KOPT-K1 (cell line): ENCODE measurements around the gene CPNE2.
A peak's percentile ranks its signal among the peaks of the same experiment; 100 is the strongest.
"Not testable (repeated sequence)": the region's sequence is repeated elsewhere in the genome, so short reads cannot be mapped to it uniquely, and the experiment has no call there.

Experiments used
- H3K27ac ChIP-seq: fragments of 200-600 bp; sonication (generic); 2 replicates; pipeline ENCODE4 v1.5.1; 2016; ENCODE audit warnings: antibody characterized with exemption, mild to moderate bottlenecking, low read depth, low read length; ENCODE audit not compliant: poor library complexity, severe bottlenecking
- H3K36me3 ChIP-seq: fragments of 200-600 bp; sonication (generic); 2 replicates; pipeline ENCODE4 v1.5.1; 2017; ENCODE audit warnings: antibody characterized with exemption, mild to moderate bottlenecking, low read length, moderate library complexity; ENCODE audit not compliant: insufficient read depth
- H3K9me3 ChIP-seq: fragments of 200-600 bp; sonication (generic); 2 replicates; pipeline ENCODE4 v1.5.1; 2017; ENCODE audit warnings: antibody characterized with exemption, low read length, mild to moderate bottlenecking; ENCODE audit not compliant: insufficient read depth, poor library complexity, severe bottlenecking

Gene CPNE2

GRCh38 chr16:57061084-57061905 lies 31.1 kb upstream of the CPNE2 start:
- H3K36me3 ChIP-seq: peaks cover 52% of the 10 kb centered on the region
- H3K9me3 ChIP-seq: no peaks in the 10 kb centered on the region
- peak overlapping the region; percentile 48 for H3K27ac ChIP-seq

- peaks cover 44% of the 10 kb centered on the region for H3K36me3 ChIP-seq
- no peak overlapping the region for H3K27ac ChIP-seq
- no peaks in the 10 kb centered on the region for H3K9me3 ChIP-seq
These were observed 30.1 kb upstream of the CPNE2 start for GRCh38 chr16:57062329-57062728.

GRCh38 chr16:57063189-57063588 lies 29.2 kb upstream of the CPNE2 start:
- H3K27ac ChIP-seq: not testable (repeated sequence)
- H3K36me3 ChIP-seq: peaks cover 35% of the 10 kb centered on the region

GRCh38 chr16:57064995-57065394 lies 27.4 kb upstream of the CPNE2 start:
- Histone ChIP-seq H3K27ac (no peak overlapping the region), H3K36me3 (peaks cover 20% of the 10 kb centered on the region; the same call in 1 of the 2 replicates), H3K9me3 (no peaks in the 10 kb centered on the region)

More at GRCh38 chr16:57063189-57063588, 29.2 kb upstream of the CPNE2 start:
- H3K9me3 ChIP-seq: not testable (repeated sequence)

- Histone ChIP-seq H3K36me3 (peaks cover 11% of the 10 kb centered on the region; the same call in 1 of the 2 replicates), H3K27ac (no peak overlapping the region), H3K9me3 (no peaks in the 10 kb centered on the region)
These were observed 25.8 kb upstream of the CPNE2 start for GRCh38 chr16:57066625-57067024.

GRCh38 chr16:57067347-57067746 lies 25.0 kb upstream of the CPNE2 start:
- Histone ChIP-seq H3K9me3 (no peaks in the 10 kb centered on the region), H3K27ac (no peak overlapping the region), H3K36me3 (peaks cover 10% of the 10 kb centered on the region; the same call in 1 of the 2 replicates)

GRCh38 chr16:57069053-57069452 lies 23.3 kb upstream of the CPNE2 start:
- Histone ChIP-seq H3K36me3 (peaks cover 8% of the 10 kb centered on the region; the same call in 1 of the 2 replicates), H3K9me3 (no peaks in the 10 kb centered on the region), H3K27ac (no peak overlapping the region)

GRCh38 chr16:57069635-57070370 lies 22.6 kb upstream of the CPNE2 start:
- H3K27ac ChIP-seq: no peak overlapping the region
- H3K36me3 ChIP-seq: peaks cover 8% of the 10 kb centered on the region; the same call in 1 of the 2 replicates
- H3K9me3 ChIP-seq: no peaks in the 10 kb centered on the region

- no peaks in the 10 kb centered on the region for H3K9me3 ChIP-seq
- H3K27ac ChIP-seq: no peak overlapping the region
- peaks cover 9% of the 10 kb centered on the region; the same call in 1 of the 2 replicates for H3K36me3 ChIP-seq
These were observed 22.0 kb upstream of the CPNE2 start for GRCh38 chr16:57070424-57070823.

GRCh38 chr16:57071081-57071732 lies 21.2 kb upstream of the CPNE2 start:
- H3K9me3 ChIP-seq, H3K27ac ChIP-seq: not testable (repeated sequence)
- peaks cover 15% of the 10 kb centered on the region; the same call in 1 of the 2 replicates for H3K36me3 ChIP-seq

GRCh38 chr16:57071831-57072582 lies 20.4 kb upstream of the CPNE2 start:
- Histone ChIP-seq H3K9me3 (no peaks in the 10 kb centered on the region), H3K27ac (no peak overlapping the region), H3K36me3 (peaks cover 23% of the 10 kb centered on the region)

- Histone ChIP-seq H3K36me3 (peaks cover 28% of the 10 kb centered on the region), H3K27ac (no peak overlapping the region), H3K9me3 (no peaks in the 10 kb centered on the region)
These were observed 19.6 kb upstream of the CPNE2 start for GRCh38 chr16:57072616-57073275.

GRCh38 chr16:57077714-57078113 lies 14.7 kb upstream of the CPNE2 start:
- H3K27ac ChIP-seq: no peak overlapping the region
- peaks cover 35% of the 10 kb centered on the region for H3K36me3 ChIP-seq
- H3K9me3 ChIP-seq: no peaks in the 10 kb centered on the region

- peaks cover 31% of the 10 kb centered on the region for H3K36me3 ChIP-seq
- H3K27ac ChIP-seq: no peak overlapping the region
- H3K9me3 ChIP-seq: no peaks in the 10 kb centered on the region
These were observed 10.6 kb upstream of the CPNE2 start for GRCh38 chr16:57081744-57082143.
